ENCODE results near the gene SHROOM3.

- TF ChIP-seq, protein P1, sequence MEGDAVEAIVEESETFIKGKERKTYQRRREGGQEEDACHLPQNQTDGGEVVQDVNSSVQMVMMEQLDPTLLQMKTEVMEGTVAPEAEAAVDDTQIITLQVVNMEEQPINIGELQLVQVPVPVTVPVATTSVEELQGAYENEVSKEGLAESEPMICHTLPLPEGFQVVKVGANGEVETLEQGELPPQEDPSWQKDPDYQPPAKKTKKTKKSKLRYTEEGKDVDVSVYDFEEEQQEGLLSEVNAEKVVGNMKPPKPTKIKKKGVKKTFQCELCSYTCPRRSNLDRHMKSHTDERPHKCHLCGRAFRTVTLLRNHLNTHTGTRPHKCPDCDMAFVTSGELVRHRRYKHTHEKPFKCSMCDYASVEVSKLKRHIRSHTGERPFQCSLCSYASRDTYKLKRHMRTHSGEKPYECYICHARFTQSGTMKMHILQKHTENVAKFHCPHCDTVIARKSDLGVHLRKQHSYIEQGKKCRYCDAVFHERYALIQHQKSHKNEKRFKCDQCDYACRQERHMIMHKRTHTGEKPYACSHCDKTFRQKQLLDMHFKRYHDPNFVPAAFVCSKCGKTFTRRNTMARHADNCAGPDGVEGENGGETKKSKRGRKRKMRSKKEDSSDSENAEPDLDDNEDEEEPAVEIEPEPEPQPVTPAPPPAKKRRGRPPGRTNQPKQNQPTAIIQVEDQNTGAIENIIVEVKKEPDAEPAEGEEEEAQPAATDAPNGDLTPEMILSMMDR (IDR thresholded peaks at IDR 0.05), result no peak
- peak; percentile 68 for TF ChIP-seq POLR2A (IDR thresholded peaks at IDR 0.05)
Measured at GRCh38 chr4:76526585-76526990, 91.6 kb downstream of the SHROOM3 start.
